H9 (cell line): ENCODE data around the gene DMWD. TPM values are rescaled to one million over a fixed set of nuclear protein-coding genes. Genes with fewer than 3 reads are reported as not detected.

Experiments used
- DNase-seq: peaks from one replicate; pipeline ENCODE4 v3.0.0-alpha.2; 2017
- H2AFZ ChIP-seq: one replicate; pipeline ENCODE4 v1.6.1; 2013; ENCODE audit warnings: mild to moderate bottlenecking, low read length, control low read depth, moderate library complexity
- H2AK5ac ChIP-seq: 2 replicates; pipeline ENCODE4 v1.6.1; 2013; ENCODE audit warnings: low read length, control low read depth, mixed read lengths; ENCODE audit not compliant: insufficient read length
- H2BK120ac ChIP-seq: one replicate; pipeline ENCODE4 v1.6.1; 2013; ENCODE audit warnings: low read depth, mild to moderate bottlenecking, low read length, control low read depth, inconsistent platforms; ENCODE audit not compliant: poor library complexity, severe bottlenecking
- H2BK12ac ChIP-seq: 2 replicates; pipeline ENCODE4 v1.6.1; 2013; ENCODE audit warnings: low read length, control low read depth, mixed read lengths, low read depth; ENCODE audit not compliant: insufficient read length
- H2BK15ac ChIP-seq: 2 replicates; pipeline ENCODE4 v1.6.1; 2013; ENCODE audit warnings: low read depth, low read length, control low read depth
- H2BK20ac ChIP-seq: one replicate; pipeline ENCODE4 v1.6.1; 2013; ENCODE audit warnings: low read depth, mild to moderate bottlenecking, low read length, control low read depth, inconsistent platforms; ENCODE audit not compliant: poor library complexity, severe bottlenecking
- H2BK5ac ChIP-seq: 2 replicates; pipeline ENCODE4 v1.6.1; 2013; ENCODE audit warnings: low read length, control low read depth, mixed read lengths; ENCODE audit not compliant: insufficient read length
- H3K14ac ChIP-seq: 2 replicates; pipeline ENCODE4 v1.6.1; 2013; ENCODE audit warnings: low read length, control low read depth; ENCODE audit not compliant: insufficient read depth
- H3K18ac ChIP-seq: 2 replicates; pipeline ENCODE4 v1.6.1; 2013; ENCODE audit warnings: low read depth, mild to moderate bottlenecking, mixed read lengths, low read length, control low read depth; ENCODE audit not compliant: insufficient read length
- H3K23ac ChIP-seq: 2 replicates; pipeline ENCODE4 v1.6.1; 2013; ENCODE audit warnings: low read length, control low read depth, mixed read lengths, low read depth; ENCODE audit not compliant: insufficient read length
- H3K23me2 ChIP-seq: 2 replicates; pipeline ENCODE4 v1.6.1; 2013; ENCODE audit warnings: low read depth, mild to moderate bottlenecking, mixed read lengths, low read length, control low read depth; ENCODE audit not compliant: insufficient read length, poor library complexity, severe bottlenecking
- H3K27ac ChIP-seq: 2 replicates; pipeline ENCODE4 v1.5.1; 2013; ENCODE audit warnings: low read length, control low read depth, mixed read lengths, low read depth; ENCODE audit not compliant: insufficient read length
- H3K27me3 ChIP-seq: 2 replicates; pipeline ENCODE4 v1.6.1; 2013; ENCODE audit warnings: low read length, control low read depth, inconsistent platforms; ENCODE audit not compliant: insufficient read depth
- H3K4ac ChIP-seq: 2 replicates; pipeline ENCODE4 v1.6.1; 2013; ENCODE audit warnings: low read depth, mild to moderate bottlenecking, control low read depth, inconsistent platforms, low read length, moderate library complexity
- H3K4me1 ChIP-seq: 2 replicates; pipeline ENCODE4 v1.6.1; 2013; ENCODE audit warnings: low read length, control low read depth, inconsistent platforms; ENCODE audit not compliant: insufficient read depth
- H3K4me2 ChIP-seq: 2 replicates; pipeline ENCODE4 v1.6.1; 2013; ENCODE audit warnings: low read length, control low read depth, mixed read lengths; ENCODE audit not compliant: insufficient read length, insufficient read depth
- H3K56ac ChIP-seq: 2 replicates; pipeline ENCODE4 v1.6.1; 2013; ENCODE audit warnings: low read depth, mild to moderate bottlenecking, mixed read lengths, low read length, control low read depth; ENCODE audit not compliant: insufficient read length
- H3K79me1 ChIP-seq: 2 replicates; pipeline ENCODE4 v1.6.1; 2013; ENCODE audit warnings: low read depth, mild to moderate bottlenecking, moderate library complexity, low read length, control low read depth, inconsistent platforms; ENCODE audit not compliant: insufficient read depth, poor library complexity, severe bottlenecking
- H3K79me2 ChIP-seq: 2 replicates; pipeline ENCODE4 v1.6.1; 2013; ENCODE audit warnings: low read length, control low read depth, inconsistent platforms; ENCODE audit not compliant: insufficient read depth
- H3K9ac ChIP-seq: 2 replicates; pipeline ENCODE4 v1.6.1; 2013; ENCODE audit warnings: low read length, control low read depth, mixed read lengths; ENCODE audit not compliant: insufficient read length; ENCODE audit errors: extremely low read depth
- H3K9me3 ChIP-seq: one replicate; pipeline ENCODE4 v1.6.1; 2013; ENCODE audit warnings: low read depth, low read length, inconsistent platforms; ENCODE audit not compliant: control insufficient read depth
- H3T11ph ChIP-seq: one replicate; pipeline ENCODE4 v1.6.1; 2013; ENCODE audit warnings: mild to moderate bottlenecking, low read length, control low read depth, inconsistent platforms
- H4K20me1 ChIP-seq: one replicate; pipeline ENCODE4 v1.6.1; 2013; ENCODE audit not compliant: control insufficient read depth, insufficient read length, insufficient read depth
- H4K5ac ChIP-seq: 2 replicates; pipeline ENCODE4 v1.6.1; 2013; ENCODE audit warnings: low read depth, mild to moderate bottlenecking, mixed read lengths, low read length, control low read depth; ENCODE audit not compliant: insufficient read length
- H4K8ac ChIP-seq: replicated peaks from 2 replicates; pipeline ENCODE4 v1.6.1; 2013; ENCODE audit warnings: low read length, control low read depth, mixed read lengths, low read depth; ENCODE audit not compliant: insufficient read length
- H4K91ac ChIP-seq: 2 replicates; pipeline ENCODE4 v1.6.1; 2013; ENCODE audit warnings: low read depth, mild to moderate bottlenecking, moderate library complexity, mixed read lengths, low read length, control low read depth; ENCODE audit not compliant: insufficient read length
- H3K27ac Mint-ChIP-seq, 3 experiments: 2 replicates in 2 of 3; 3 replicates in 1 of 3; pipeline ENCODE4 v1.8.0; 2020 to 2021; ENCODE audit warnings: mixed read lengths in 3 of 3, mild to moderate bottlenecking in 1 of 3, moderate library complexity in 1 of 3
- H3K27me3 Mint-ChIP-seq: 2 replicates; pipeline ENCODE4 v1.8.0; 2021; ENCODE audit warnings: low read depth, mild to moderate bottlenecking, moderate library complexity, mixed read lengths
- H3K36me3 Mint-ChIP-seq, 3 experiments: 2 replicates in 2 of 3; 3 replicates in 1 of 3; pipeline ENCODE4 v1.8.0; 2020 to 2021; ENCODE audit warnings: low read depth in 3 of 3, mixed read lengths in 3 of 3; ENCODE audit not compliant: insufficient read depth in 1 of 3
- H3K4me1 Mint-ChIP-seq, 2 experiments: 2 replicates each; pipeline ENCODE4 v1.8.0; 2020; ENCODE audit warnings: mixed read lengths in 2 of 2
- H3K4me3 Mint-ChIP-seq, 2 experiments: 2 replicates in 1 of 2; 3 replicates in 1 of 2; pipeline ENCODE4 v1.8.0; 2020 to 2021; ENCODE audit warnings: mild to moderate bottlenecking in 2 of 2, mixed read lengths in 2 of 2, moderate library complexity in 1 of 2
- H3K9me3 Mint-ChIP-seq, 2 experiments: 2 replicates in 1 of 2; 3 replicates in 1 of 2; pipeline ENCODE4 v1.8.0; 2020; ENCODE audit warnings: mild to moderate bottlenecking in 2 of 2, mixed read lengths in 2 of 2, moderate library complexity in 1 of 2
- WGBS: extraction: QIAGEN DNeasy Blood & Tissue Kit; methylation state at CpG from one replicate; pipeline ENCODE4 v1.1.7; 2013; ENCODE audit warnings: missing lambda C conversion rate, low lambda C conversion rate, mixed read lengths; ENCODE audit not compliant: insufficient read length; ENCODE audit errors: extremely low coverage; 5-methylcytosine and 5-hydroxymethylcytosine counted together
- total RNA-seq: library from RNA; stranded (reverse); gene quantifications from 2 replicates; pipeline ENCODE4 v1.2.1, GENCODE V29; 2021
- TF ChIP-seq, protein P1 (sequence below): fragments of 200-600 bp; sonication (generic); conservative IDR thresholded peaks from 3 replicates; pipeline ENCODE4 v1.8.0; 2021; ENCODE audit warnings: antibody characterized with exemption, mild to moderate bottlenecking

DMWD gene
- total RNA-seq, 1 experiment from 2014 or later = 75.1 TPM

DNA sequence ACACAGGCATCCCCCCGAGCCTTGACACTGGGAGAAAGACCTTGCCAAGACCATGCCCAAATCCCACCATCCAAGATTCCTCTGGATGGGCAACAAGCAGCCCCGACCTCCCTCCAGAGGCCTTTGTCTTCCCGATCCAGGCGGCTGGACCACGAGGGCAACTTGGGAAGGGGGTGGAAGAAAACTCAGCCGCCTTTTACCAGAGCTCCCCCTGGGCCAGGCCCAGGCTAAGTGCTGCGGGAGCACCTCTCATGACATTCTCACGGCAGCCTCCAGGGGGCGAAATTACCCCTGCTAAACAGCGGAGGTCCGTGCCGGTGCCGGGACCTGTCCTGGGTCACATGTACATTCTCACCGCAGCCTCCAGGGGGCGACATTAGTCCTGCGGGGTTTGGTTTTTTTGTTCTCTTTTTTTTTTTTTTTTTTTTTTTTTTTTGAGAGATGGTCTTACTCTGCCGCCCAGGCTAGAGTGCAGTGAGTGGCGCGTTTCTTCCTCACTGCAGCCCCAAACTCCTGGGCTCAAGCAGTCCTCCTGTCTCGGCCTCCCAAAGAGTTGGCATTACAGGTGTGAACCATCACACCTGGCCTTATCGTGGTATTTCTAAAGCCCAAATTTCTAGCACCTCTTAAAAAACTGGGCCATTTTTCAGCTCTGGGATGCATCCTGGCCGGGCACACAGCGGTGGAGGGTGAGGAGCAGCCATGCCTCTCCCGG is 24.5 kb upstream of the DMWD start:
- Histone ChIP-seq H3K18ac (peak overlapping the region; percentile 88), H3K23ac (no peak overlapping the region), H4K91ac (no peak overlapping the region), H4K20me1 (no peaks in the 10 kb centered on the region), H3K56ac (no peak overlapping the region), H3K4me1 (0 out of 2 replicates have a peak, but pooled peaks cover 1% of the 10 kb centered on the region), H3K79me1 (no peaks in the 10 kb centered on the region), H3K9ac (peak overlapping the region; percentile 43), H2AK5ac (no peak overlapping the region), H3K9me3 (no peaks in the 10 kb centered on the region), H2BK15ac (no peak overlapping the region), H3K4me2 (peak overlapping the region; percentile 12), H3K27me3 (no peaks in the 10 kb centered on the region), H4K5ac (no peak overlapping the region), H4K8ac (no peak overlapping the region), H3K4ac (no peak overlapping the region), H3T11ph (no peak overlapping the region), H2BK5ac (no peak overlapping the region), H2BK12ac (no peak overlapping the region), H2BK120ac (no peak overlapping the region), H2BK20ac (no peak overlapping the region), H3K14ac (peak overlapping the region; percentile 50; the same call in 1 of the 2 replicates), H3K27ac (no peak overlapping the region), H2AFZ (no peak overlapping the region), H3K23me2 (peaks cover 13% of the 10 kb centered on the region), H3K79me2 (no peaks in the 10 kb centered on the region)
- peak overlapping the region; percentile 90 to 97 (median 90) for H3K27ac Mint-ChIP-seq
- peaks cover 4% of the 10 kb centered on the region for H3K27me3 Mint-ChIP-seq
- H3K4me1 Mint-ChIP-seq = peaks cover 24 to 40% of the 10 kb centered on the region in 2 experiments
- no peaks in the 10 kb centered on the region for H3K9me3 Mint-ChIP-seq
- TF ChIP-seq, protein P1, sequence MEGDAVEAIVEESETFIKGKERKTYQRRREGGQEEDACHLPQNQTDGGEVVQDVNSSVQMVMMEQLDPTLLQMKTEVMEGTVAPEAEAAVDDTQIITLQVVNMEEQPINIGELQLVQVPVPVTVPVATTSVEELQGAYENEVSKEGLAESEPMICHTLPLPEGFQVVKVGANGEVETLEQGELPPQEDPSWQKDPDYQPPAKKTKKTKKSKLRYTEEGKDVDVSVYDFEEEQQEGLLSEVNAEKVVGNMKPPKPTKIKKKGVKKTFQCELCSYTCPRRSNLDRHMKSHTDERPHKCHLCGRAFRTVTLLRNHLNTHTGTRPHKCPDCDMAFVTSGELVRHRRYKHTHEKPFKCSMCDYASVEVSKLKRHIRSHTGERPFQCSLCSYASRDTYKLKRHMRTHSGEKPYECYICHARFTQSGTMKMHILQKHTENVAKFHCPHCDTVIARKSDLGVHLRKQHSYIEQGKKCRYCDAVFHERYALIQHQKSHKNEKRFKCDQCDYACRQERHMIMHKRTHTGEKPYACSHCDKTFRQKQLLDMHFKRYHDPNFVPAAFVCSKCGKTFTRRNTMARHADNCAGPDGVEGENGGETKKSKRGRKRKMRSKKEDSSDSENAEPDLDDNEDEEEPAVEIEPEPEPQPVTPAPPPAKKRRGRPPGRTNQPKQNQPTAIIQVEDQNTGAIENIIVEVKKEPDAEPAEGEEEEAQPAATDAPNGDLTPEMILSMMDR = peak; percentile 99
- WGBS = no CpG with 5 or more reads among the region's 24 CpGs
- DNase-seq = peak; percentile 98
- H3K36me3 Mint-ChIP-seq = peaks cover 7 to 35% (median 33%) of the 10 kb centered on the region in 3 experiments; a peak in 6 of 7 replicates
- H3K4me3 Mint-ChIP-seq = peak overlapping the region; percentile 85 to 95
